GM18873 (cell line): ENCODE results near the gene EIF4E1B.
"Not testable (repeated sequence)": the region's sequence is repeated elsewhere in the genome, so short reads cannot be mapped to it uniquely, and the experiment has no call there.

ENCODE experiments used
- ATAC-seq: cut with Tn5 transposase; IDR thresholded peaks from one replicate; pipeline ENCODE4 v1.9.1; 2021; ENCODE audit warnings: mild to moderate bottlenecking, moderate library complexity, moderate number of reproducible peaks; ENCODE audit not compliant: unreplicated experiment, low FRiP score

The EIF4E1B gene

GRCh38 chr5:176629853-176630680, at the start of gene EIF4E1B, which contains the start of gene SNCB:
TSS of gene EIF4E1B (plus strand) at chr5:176630675. CDS start at chr5:176642788, 12,113 bp downstream.
TSS of gene SNCB (minus strand) at chr5:176630534. CDS start at chr5:176629654, 880 bp downstream.
- ATAC-seq: no peak

- ATAC-seq: no peak
These were observed 49.1 kb upstream of the EIF4E1B start for GRCh38 chr5:176581361-176581760.

GRCh38 chr5:176583076-176583475, 47.4 kb upstream of the EIF4E1B start:
- no peak for ATAC-seq

GRCh38 chr5:176587398-176587797, 43.1 kb upstream of the EIF4E1B start:
- ATAC-seq: no peak

GRCh38 chr5:176588297-176588696, 42.2 kb upstream of the EIF4E1B start:
- no peak for ATAC-seq

- no peak for ATAC-seq
These were observed 41.3 kb upstream of the EIF4E1B start for GRCh38 chr5:176589039-176589769.

GRCh38 chr5:176590035-176590717, 40.3 kb upstream of the EIF4E1B start:
- ATAC-seq: no peak

GRCh38 chr5:176591667-176592066, 38.8 kb upstream of the EIF4E1B start:
- not testable (repeated sequence) for ATAC-seq

- ATAC-seq: no peak
These were observed 37.9 kb upstream of the EIF4E1B start for GRCh38 chr5:176592573-176592972.

- no peak for ATAC-seq
These were observed 37.1 kb upstream of the EIF4E1B start for GRCh38 chr5:176593273-176593869.

GRCh38 chr5:176594554-176594953, 35.9 kb upstream of the EIF4E1B start:
- ATAC-seq: no peak

- ATAC-seq: no peak
These were observed 35.0 kb upstream of the EIF4E1B start for GRCh38 chr5:176595386-176595943.

- ATAC-seq: no peak
These were observed 34.3 kb upstream of the EIF4E1B start for GRCh38 chr5:176596069-176596644.

- ATAC-seq: no peak
These were observed 33.6 kb upstream of the EIF4E1B start for GRCh38 chr5:176596689-176597416.

GRCh38 chr5:176597417-176598389, 32.8 kb upstream of the EIF4E1B start:
- ATAC-seq: no peak

- ATAC-seq: not testable (repeated sequence)
These were observed 30.6 kb upstream of the EIF4E1B start for GRCh38 chr5:176599749-176600430.

- no peak for ATAC-seq
These were observed 28.5 kb upstream of the EIF4E1B start for GRCh38 chr5:176601901-176602482.
